ENCODE data around the gene DEAF1. TPM values are rescaled to one million over a fixed set of nuclear protein-coding genes. Genes with fewer than 3 reads are reported as not detected.

The DEAF1 gene
- total RNA-seq, 4 donors from 2014 or later, result 31.1 to 57.0 (median 39.6) TPM

- TF ChIP-seq CTCF (IDR thresholded peaks at IDR 0.05) (no peak), POLR2A (IDR thresholded peaks at IDR 0.05) (no peak)
- DNase-seq (ENCODE audit: low spot score in 2 of 2), result no peak
- intact Hi-C loops (cut with DNase I; ENCODE audit: low total_unique reads), result no loop called here
- H3K4me3 ChIP-seq (ENCODE audit: low read depth, poor library complexity, severe bottlenecking), result no peak overlapping the region
- WGBS, 2 donors, result 84 to 87% methylated on average over 16 of the region's 16 CpGs
Observed at GRCh38 chr11:645536-645935, 49.5 kb downstream of the DEAF1 start.

GRCh38 chr11:643849-644738 lies 50.9 kb downstream of the DEAF1 start:
- intact Hi-C loops (cut with DNase I; ENCODE audit: low total_unique reads), result no loop called here
- DNase-seq (ENCODE audit: low spot score in 2 of 2), result no peak
- TF ChIP-seq CTCF (IDR thresholded peaks at IDR 0.05), result no peak
- TF ChIP-seq POLR2A (IDR thresholded peaks at IDR 0.05), result no peak
- H3K4me3 ChIP-seq (ENCODE audit: low read depth, poor library complexity, severe bottlenecking), result no peak overlapping the region
- 88 to 92% methylated on average over 36 to 50 of the region's 50 CpGs for WGBS, 2 donors

GRCh38 chr11:643366-643765 lies 51.7 kb downstream of the DEAF1 start:
- 86 to 95% methylated on average over 9 of the region's 9 CpGs for WGBS, 2 donors
- intact Hi-C loops (cut with DNase I; ENCODE audit: low total_unique reads), result no loop called here
- no peak for TF ChIP-seq POLR2A (IDR thresholded peaks at IDR 0.05)
- no peak for TF ChIP-seq CTCF (IDR thresholded peaks at IDR 0.05)
- DNase-seq (ENCODE audit: low spot score in 2 of 2), result no peak
- H3K4me3 ChIP-seq (ENCODE audit: low read depth, poor library complexity, severe bottlenecking), result no peak overlapping the region

GRCh38 chr11:641806-642370 lies 53.1 kb downstream of the DEAF1 start:
- H3K4me3 ChIP-seq (ENCODE audit: low read depth, poor library complexity, severe bottlenecking), result no peak overlapping the region
- TF ChIP-seq CTCF (IDR thresholded peaks at IDR 0.05) (no peak), POLR2A (IDR thresholded peaks at IDR 0.05) (no peak)
- intact Hi-C loops (cut with DNase I; ENCODE audit: low total_unique reads), result no loop called here
- 94 to 95% methylated on average over 17 to 19 of the region's 19 CpGs for WGBS, 2 donors
- DNase-seq (ENCODE audit: low spot score in 2 of 2), result no peak

GRCh38 chr11:640021-640706 lies 54.9 kb downstream of the DEAF1 start:
- TF ChIP-seq POLR2A (IDR thresholded peaks at IDR 0.05), result no peak
- no peak for TF ChIP-seq CTCF (IDR thresholded peaks at IDR 0.05)
- H3K4me3 ChIP-seq (ENCODE audit: low read depth, poor library complexity, severe bottlenecking), result no peak overlapping the region
- DNase-seq (ENCODE audit: low spot score in 2 of 2), result no peak
- intact Hi-C loops (cut with DNase I; ENCODE audit: low total_unique reads), result no loop called here
- WGBS, 2 donors, result 63 to 84% methylated on average over 23 to 41 of the region's 69 CpGs

Measured in lower leg skin (tissue), 4 donors.